ENCODE measurements around the gene DACT2.

DNA sequence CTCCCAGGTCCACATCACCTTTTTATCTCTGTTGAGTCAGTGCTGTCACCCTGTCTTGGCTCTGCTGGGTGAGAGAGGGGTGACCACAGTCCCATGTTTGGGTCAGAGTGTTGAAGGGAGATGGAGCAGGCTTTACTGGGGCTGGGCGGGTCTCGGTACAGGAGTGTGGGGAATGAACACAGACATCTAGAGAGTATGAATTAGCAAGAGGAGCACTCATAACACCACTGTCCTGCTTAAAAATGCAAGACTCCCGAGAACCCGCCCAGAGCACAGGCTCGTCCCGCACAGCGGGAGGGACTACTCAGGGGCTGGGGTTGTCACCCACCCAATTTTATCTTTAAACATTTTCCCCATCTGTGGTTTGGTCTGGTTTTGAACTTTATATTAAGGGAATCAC lies 27.5 kb upstream of the DACT2 start:
- TF ChIP-seq POLR2A (IDR thresholded peaks at IDR 0.05) (no peak), POLR2AphosphoS5 (IDR thresholded peaks at IDR 0.05) (no peak)
- TF ChIP-seq, protein P1, sequence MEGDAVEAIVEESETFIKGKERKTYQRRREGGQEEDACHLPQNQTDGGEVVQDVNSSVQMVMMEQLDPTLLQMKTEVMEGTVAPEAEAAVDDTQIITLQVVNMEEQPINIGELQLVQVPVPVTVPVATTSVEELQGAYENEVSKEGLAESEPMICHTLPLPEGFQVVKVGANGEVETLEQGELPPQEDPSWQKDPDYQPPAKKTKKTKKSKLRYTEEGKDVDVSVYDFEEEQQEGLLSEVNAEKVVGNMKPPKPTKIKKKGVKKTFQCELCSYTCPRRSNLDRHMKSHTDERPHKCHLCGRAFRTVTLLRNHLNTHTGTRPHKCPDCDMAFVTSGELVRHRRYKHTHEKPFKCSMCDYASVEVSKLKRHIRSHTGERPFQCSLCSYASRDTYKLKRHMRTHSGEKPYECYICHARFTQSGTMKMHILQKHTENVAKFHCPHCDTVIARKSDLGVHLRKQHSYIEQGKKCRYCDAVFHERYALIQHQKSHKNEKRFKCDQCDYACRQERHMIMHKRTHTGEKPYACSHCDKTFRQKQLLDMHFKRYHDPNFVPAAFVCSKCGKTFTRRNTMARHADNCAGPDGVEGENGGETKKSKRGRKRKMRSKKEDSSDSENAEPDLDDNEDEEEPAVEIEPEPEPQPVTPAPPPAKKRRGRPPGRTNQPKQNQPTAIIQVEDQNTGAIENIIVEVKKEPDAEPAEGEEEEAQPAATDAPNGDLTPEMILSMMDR (IDR thresholded peaks at IDR 0.05 in 8 of 11, conservative IDR thresholded peaks at IDR 0.05 in 3 of 11), result no peak

Measured in spleen (tissue), 7 donors.